Left lobe of liver (tissue), 2 donors: Measurements from ENCODE around the gene B4GALNT3. TPM values are rescaled to one million over a fixed set of nuclear protein-coding genes. Genes with fewer than 3 reads are reported as not detected.

ENCODE experiments used
- ATAC-seq: fragments of 200-7000 bp; cut with Tn5 transposase; one replicate; pipeline ENCODE4 v1.9.1; 2020; ENCODE audit warnings: mild to moderate bottlenecking, moderate library complexity
- DNase-seq: peaks from one replicate; pipeline ENCODE4 v3.0.0-alpha.2; 2020; ENCODE audit warnings: low spot score
- total RNA-seq: library from RNA; stranded (reverse); gene quantifications from one replicate; pipeline ENCODE4 v1.2.1, GENCODE V29; 2021
- donor health status: DM: no; HTN: no; CAD: no; lungs with moderate emphysema.
- donor health status: DM: no; HTN: yes; CAD: no.

Gene B4GALNT3
- total RNA-seq, 1 donor from 2014 or later, result 0.30 TPM

GRCh38 chr12:507391-507796 lies 47.7 kb downstream of the B4GALNT3 start:
- ATAC-seq, result no peak

DNA sequence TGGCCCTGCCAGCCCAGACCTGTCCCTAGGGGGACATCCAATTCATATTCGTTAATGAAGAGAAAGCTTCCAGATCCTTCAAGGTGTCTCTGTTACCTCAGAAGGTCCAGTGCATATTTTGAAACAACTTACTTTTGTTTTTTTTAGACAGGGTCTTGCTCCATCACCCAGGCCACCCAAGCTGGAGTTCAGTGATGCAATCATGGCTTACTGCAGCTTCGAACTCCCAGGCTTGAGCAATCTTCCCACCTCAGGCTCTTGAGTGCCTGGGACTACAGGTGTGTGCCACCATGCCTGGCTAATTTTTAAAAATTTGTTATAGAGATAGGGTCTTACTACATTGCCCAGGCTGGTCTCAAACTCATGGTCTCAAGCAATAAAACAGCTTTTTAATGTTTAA lies 48.4 kb downstream of the B4GALNT3 start:
- ATAC-seq (no peak), DNase-seq (no peak)

More at GRCh38 chr12:507391-507796, 47.7 kb downstream of the B4GALNT3 start:
- no peak for DNase-seq

GRCh38 chr12:508795-509194 lies 49.1 kb downstream of the B4GALNT3 start:
- DNase-seq, result no peak

GRCh38 chr12:509500-509899 lies 49.8 kb downstream of the B4GALNT3 start:
- DNase-seq (no peak), ATAC-seq (no peak)

More at GRCh38 chr12:508795-509194, 49.1 kb downstream of the B4GALNT3 start:
- ATAC-seq, result no peak

- DNase-seq, result no peak
- ATAC-seq, result no peak
Observed at GRCh38 chr12:510071-510825, 50.5 kb downstream of the B4GALNT3 start.

DNA sequence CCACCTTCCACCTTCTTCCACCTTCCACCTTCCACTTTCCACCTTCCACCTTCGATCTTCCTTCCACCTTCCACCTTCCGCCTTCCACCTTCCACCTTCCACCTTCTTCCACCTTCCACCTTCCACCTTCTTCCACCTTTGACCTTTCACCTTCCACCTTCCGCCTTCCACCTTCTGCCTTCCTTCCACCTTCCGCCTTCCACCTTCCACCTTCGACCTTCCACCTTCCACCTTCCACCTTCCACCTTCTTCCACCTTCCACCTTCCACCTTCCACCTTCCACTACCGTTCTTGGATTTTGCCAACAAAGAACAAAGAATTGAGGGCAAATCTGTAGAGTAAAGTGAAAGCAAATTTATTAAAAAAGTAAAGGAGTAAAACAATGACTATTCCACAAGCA lies 53.2 kb downstream of the B4GALNT3 start:
- no peak for ATAC-seq
- DNase-seq, result no peak

GRCh38 chr12:513446-513845 lies 53.7 kb downstream of the B4GALNT3 start:
- ATAC-seq (no peak), DNase-seq (no peak)

DNA sequence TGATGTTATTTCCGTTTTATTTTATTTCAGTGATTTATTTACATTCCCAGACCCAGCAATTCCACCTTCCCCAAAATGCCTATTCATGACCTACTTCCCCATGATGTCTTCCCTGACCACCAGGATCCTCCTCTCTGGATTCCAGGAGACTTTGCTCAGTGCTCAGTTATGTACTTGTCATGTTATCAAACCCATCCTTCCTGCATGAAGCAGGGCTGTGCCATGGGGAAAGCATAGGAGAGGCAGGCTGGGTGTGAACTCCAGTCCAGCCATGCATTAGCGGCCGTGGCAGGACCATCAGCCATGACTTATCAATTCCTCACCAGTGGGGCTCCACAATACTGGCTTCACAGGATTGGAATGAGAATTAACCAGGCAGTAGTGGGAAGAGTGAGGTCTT lies 57.8 kb downstream of the B4GALNT3 start:
- no peak for ATAC-seq
- DNase-seq, result no peak

DNA sequence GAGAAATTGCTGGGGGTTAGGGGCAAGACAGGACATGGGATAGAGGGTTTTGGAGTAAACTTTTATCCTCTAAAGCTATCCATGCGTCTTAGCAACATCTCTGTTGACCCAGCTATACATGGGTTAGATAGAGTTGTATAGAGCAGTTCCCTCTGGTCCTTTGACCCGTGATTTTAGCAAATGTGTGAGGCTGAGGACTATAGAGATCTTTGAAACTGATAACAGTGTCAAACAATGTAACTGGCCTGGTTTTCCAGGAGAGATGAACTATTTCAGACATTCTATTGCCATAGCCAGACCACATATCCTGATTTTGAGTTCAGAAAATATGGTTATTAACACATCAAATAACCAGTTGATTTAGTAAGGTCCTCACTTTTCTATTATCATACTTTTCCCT lies 60.4 kb downstream of the B4GALNT3 start:
- no peak for DNase-seq
- ATAC-seq, result no peak

DNA sequence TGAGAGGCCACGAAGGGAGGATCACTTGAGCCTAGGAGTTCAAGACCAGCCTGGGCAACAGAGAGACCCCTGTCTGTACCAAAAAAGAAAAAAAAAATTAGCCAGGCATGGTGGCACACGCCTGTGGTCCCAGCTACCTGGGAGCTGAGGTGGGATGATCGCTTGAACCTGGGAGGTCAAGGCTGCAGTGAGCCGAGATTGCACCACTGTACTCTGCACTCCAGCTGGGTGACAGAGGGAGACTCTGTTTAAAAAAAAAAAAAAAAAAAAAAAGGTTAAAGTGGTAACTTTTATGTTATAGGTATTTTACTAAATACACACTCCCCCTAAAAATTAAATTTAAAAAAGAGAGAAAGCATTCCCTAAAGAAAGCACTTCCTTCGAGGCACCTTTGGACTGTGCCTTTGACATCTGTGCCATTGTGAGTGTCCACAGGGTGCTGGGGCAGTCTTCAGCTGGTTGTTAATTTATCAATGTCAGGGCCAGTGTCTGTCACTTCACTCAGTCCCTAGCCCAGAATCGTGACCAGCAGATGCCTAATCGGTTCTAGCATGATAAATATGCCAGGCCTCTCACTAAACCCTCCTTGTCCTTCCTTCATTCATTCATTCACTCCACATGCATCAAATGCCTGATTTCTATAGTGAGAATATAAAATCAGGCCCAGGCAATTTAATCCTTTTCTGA lies 63.1 kb downstream of the B4GALNT3 start:
- DNase-seq (no peak), ATAC-seq (no peak)

- ATAC-seq, result no peak
Observed at GRCh38 chr12:524167-524951, 64.6 kb downstream of the B4GALNT3 start.

GRCh38 chr12:526089-526488 lies 66.3 kb downstream of the B4GALNT3 start:
- ATAC-seq, result no peak

More at GRCh38 chr12:524167-524951, 64.6 kb downstream of the B4GALNT3 start:
- DNase-seq, result no peak

DNA sequence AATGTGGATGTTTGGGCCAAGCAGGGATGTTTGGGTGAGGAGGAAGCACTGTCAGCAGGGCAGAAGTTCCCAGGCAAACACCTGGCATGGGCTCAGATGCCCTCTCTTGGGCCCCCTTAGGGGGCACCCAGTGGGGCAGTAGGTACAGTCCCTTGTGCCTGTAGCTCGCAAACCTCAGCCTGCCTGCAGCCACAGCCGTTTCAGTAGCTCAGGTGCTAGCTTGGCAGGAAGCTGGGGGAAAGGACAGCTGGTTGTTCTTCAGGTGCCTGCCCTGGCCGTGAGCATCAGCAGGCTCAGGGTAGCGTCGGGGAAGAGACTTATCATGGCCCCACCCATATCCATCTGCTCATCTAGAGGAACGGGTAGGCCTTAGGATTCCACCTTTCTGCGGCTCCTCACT lies 67.5 kb downstream of the B4GALNT3 start:
- DNase-seq (no peak), ATAC-seq (no peak)

More at GRCh38 chr12:526089-526488, 66.3 kb downstream of the B4GALNT3 start:
- DNase-seq, result no peak

DNA sequence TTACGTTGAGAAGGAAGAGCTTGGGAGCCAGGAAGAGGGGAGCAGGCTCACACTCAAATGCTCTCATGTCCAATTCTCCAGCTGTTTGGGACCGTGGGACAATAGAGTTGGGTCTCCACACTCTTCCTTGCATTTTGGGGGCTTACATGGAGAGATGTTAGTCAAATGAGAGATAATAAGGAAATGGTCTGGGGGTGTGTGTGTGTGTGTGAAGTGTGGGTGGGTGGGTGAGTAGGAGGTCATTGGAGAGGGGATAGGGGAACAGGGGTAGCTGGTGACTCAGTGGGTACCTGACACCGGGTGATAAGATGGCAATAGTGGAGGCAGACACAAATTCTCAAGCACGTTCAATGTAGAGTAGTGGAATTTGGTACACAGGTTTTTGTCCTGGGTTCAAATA lies 68.0 kb downstream of the B4GALNT3 start:
- DNase-seq (no peak), ATAC-seq (no peak)

DNA sequence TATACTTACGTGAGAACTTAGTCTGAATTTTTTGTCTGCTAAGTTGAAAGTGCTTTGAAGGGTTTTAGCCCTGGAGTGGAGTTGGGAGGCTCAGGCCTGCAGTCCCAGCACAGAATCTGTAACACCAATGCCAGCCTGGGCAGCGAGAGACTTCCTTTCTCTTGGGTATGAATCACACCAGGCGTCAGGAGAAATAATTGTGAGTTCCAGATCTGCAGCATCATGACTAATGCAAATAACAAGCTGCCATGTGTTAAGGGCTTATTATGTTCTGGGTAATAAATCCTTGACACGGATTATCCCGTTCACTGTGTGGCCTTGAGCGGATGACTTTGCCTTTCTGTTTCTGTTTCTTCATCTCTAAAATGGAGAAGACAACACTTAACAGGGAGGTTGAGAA lies 70.6 kb downstream of the B4GALNT3 start:
- DNase-seq (no peak), ATAC-seq (no peak)

DNA sequence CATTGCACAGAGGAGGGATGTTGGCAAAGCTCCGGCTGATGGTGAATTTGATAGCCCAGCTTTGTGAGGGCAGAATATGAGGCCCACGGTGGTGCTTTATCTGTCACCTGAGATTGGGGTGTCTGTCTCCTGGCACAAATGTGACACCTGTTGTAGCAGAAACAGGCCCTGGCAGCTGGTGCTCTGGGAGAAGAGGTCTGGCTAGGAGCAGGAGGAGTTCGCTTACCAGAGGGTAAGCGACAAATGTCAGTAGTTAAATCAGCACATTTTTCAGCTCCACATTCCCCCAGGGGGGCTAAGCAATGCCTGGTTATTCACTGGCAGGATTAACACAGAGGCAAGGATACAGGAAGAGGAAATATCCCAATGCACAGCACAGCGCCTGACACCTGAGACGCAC lies 71.1 kb downstream of the B4GALNT3 start:
- DNase-seq (no peak), ATAC-seq (no peak)

DNA sequence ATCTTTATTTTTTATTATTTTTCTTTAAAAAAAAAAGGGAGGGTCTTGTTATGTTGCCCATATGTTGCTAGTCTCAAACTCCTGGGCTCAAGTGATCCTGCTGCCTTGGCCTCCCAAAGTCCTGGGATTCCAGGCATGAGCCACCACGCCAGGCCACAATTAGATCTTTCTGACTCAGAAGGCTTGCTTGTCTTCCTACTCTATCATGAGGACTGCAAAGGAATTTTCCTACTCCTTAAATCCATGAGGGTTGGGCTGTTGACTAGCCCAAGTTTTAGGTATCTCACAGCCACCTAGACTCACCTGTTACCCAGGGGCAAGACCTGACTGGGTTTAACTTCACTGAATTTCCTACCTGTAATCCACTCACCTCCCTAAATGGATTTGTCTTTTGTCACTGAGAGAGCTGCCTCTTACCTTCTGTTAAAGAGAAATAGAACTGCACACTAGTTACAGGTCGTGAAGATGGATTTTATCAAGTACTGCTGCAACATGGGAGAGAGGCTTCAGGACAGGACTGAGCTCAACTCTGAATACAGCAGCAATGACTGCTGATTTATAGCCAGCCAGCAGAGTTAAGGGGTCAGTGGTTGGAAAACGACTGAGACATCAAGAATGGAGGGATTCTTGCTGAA lies 72.3 kb downstream of the B4GALNT3 start:
- DNase-seq (no peak), ATAC-seq (no peak)

DNA sequence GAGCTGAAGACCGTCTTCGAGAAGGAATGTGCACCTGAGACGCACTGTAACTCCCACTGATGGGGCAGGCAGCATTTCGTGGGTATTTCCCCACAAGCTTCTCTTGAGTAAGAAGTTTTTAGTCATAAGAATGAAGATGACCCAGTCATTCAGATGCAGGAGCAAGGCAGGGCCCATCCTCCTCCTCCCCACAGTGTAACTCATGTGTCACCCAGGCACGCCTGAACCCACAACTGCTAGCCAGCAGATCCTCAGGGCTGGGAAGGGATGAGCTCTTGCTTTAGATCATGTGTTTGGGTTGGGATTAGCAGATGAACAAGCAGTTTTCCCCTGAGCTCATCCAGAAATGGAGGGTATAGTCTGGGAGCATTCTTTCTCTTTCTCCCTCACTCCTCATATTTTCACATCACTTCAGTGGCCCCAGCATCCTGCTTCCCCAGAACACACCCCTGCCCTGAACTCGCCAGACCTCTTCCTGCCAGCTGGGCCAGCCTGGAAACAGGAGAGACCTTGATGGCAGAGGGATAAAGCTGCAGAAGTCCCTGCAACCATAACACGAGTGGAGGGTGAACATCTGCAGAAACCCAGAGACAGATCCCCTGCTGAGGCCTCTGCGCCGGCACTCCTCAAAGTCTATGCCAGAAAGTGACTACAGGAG lies 73.3 kb downstream of the B4GALNT3 start:
- no peak for ATAC-seq
- no peak for DNase-seq

- DNase-seq, result no peak
- ATAC-seq, result no peak
Observed at GRCh38 chr12:533718-534117, 74.0 kb downstream of the B4GALNT3 start.

GRCh38 chr12:534216-534615 lies 74.5 kb downstream of the B4GALNT3 start:
- no peak for ATAC-seq
- DNase-seq, result no peak

- ATAC-seq (no peak), DNase-seq (no peak)
Observed at GRCh38 chr12:535396-535795, 75.7 kb downstream of the B4GALNT3 start.
